K562 (cell line): ENCODE results near the gene ANKRD16. TPM values are rescaled to one million over a fixed set of nuclear protein-coding genes. Genes with fewer than 3 reads are reported as not detected.

Source experiments
- ATAC-seq: fragments of 200-7000 bp; cut with Tn5 transposase; 3 replicates; pipeline ENCODE4 v1.9.1; 2020; ENCODE audit warnings: moderate library complexity
- BruUV-seq: library from RNA; stranded (reverse); fragments of 400-500 nt; replicated peaks from 2 replicates; lab custom pipeline; 2021; lab: Mats Ljungman, UMichigan
- CTCF ChIA-PET: fragments of 300-600 bp; formaldehyde crosslinking; extraction: SDS; loops from one replicate; lab custom pipeline; 2021; ENCODE audit warnings: low intra/inter-chr PET ratio; lab: Yijun Ruan, JAX
- POLR2A ChIA-PET: fragments of 300-600, 350-650 bp; sonication (Branson Sonifier 250); formaldehyde crosslinking; extraction: SDS; loops from one replicate; lab custom pipeline; 2021; ENCODE audit warnings: antibody characterized with exemption, inconsistent platforms; lab: Yijun Ruan, JAX
- DNase-seq, 4 experiments: peaks; one replicate each; pipeline versions ENCODE4 v3.0.0 to v3.0.0-alpha.2; 2011 to 2018; ENCODE audit warnings: low spot score in 3 of 4, mixed read lengths in 3 of 4; ENCODE audit errors: extremely low read depth in 1 of 4
- FAIRE-seq: peaks from 2 replicates; lab custom pipeline; 2011; peaks lifted over from hg19 to GRCh38; lab: Jason Lieb, UNC
- H2AFZ ChIP-seq: 2 replicates; pipeline ENCODE4 v1.6.0; 2011; ENCODE audit warnings: low read depth, low read length, control low read depth, inconsistent platforms
- H3K27ac ChIP-seq: fragments of 200-600 bp; 3 replicates; pipeline ENCODE4 v1.8.0; 2011; ENCODE audit warnings: low read depth, mild to moderate bottlenecking, control low read depth, inconsistent platforms, low read length, moderate library complexity, mixed read lengths; ENCODE audit errors: extremely low read depth
- H3K27me3 ChIP-seq, 2 experiments: fragments of 300-600 bp in 1 of 2; 2 replicates in 1 of 2; 3 replicates in 1 of 2; pipeline versions ENCODE4 v1.6.0 to v1.8.0; 2011; ENCODE audit warnings: inconsistent platforms in 2 of 2, low read length in 2 of 2, mild to moderate bottlenecking in 1 of 2, mixed read lengths in 1 of 2, moderate library complexity in 1 of 2; ENCODE audit not compliant: control insufficient read depth in 2 of 2, insufficient read depth in 2 of 2
- H3K36me3 ChIP-seq: fragments of 300-600 bp; 3 replicates; pipeline ENCODE4 v1.8.0; 2011; ENCODE audit warnings: mild to moderate bottlenecking, low read length, inconsistent platforms; ENCODE audit not compliant: control insufficient read depth, insufficient read depth
- H3K4me1 ChIP-seq, 2 experiments: fragments of 200-600 bp in 1 of 2; replicated peaks in 1 of 2; 2 replicates in 1 of 2; 3 replicates in 1 of 2; pipeline versions ENCODE4 v1.5.1 to v1.8.0; 2011; ENCODE audit warnings: inconsistent platforms in 2 of 2, low read length in 2 of 2, mild to moderate bottlenecking in 1 of 2, mixed read lengths in 1 of 2, moderate library complexity in 1 of 2; ENCODE audit not compliant: control insufficient read depth in 2 of 2, insufficient read depth in 2 of 2
- H3K4me2 ChIP-seq: 2 replicates; pipeline ENCODE4 v1.6.1; 2011; ENCODE audit warnings: low read length, control low read depth, inconsistent platforms, mixed read lengths; ENCODE audit not compliant: insufficient read depth
- H3K4me3 ChIP-seq: fragments of 200-600 bp; sonication (generic), shearing (Covaris generic); 2 replicates; pipeline ENCODE4 v1.5.1; 2016; ENCODE audit warnings: control low read depth, inconsistent platforms
- H3K79me2 ChIP-seq: fragments of 200-600 bp; 3 replicates; pipeline ENCODE4 v1.8.0; 2011; ENCODE audit warnings: low read length, inconsistent platforms; ENCODE audit not compliant: control insufficient read depth, insufficient read depth
- H3K9ac ChIP-seq, 2 experiments: 2 replicates each; pipeline versions ENCODE4 v1.6.0 to v1.6.1; 2011; ENCODE audit warnings: low read depth in 2 of 2, low read length in 2 of 2, control low read depth in 1 of 2, inconsistent platforms in 1 of 2, mild to moderate bottlenecking in 1 of 2, mixed read lengths in 1 of 2; ENCODE audit not compliant: insufficient read depth in 1 of 2
- H3K9me1 ChIP-seq: one replicate; pipeline ENCODE4 v1.6.0; 2011; ENCODE audit warnings: inconsistent platforms, mild to moderate bottlenecking, low read length, moderate library complexity; ENCODE audit not compliant: control insufficient read depth, insufficient read depth
- H3K9me3 ChIP-seq: replicated peaks from 2 replicates; pipeline ENCODE4 v1.5.1; 2011; ENCODE audit warnings: low read depth, low read length, inconsistent platforms; ENCODE audit not compliant: control insufficient read depth, insufficient read depth
- H4K20me1 ChIP-seq: replicated peaks from 2 replicates; pipeline ENCODE4 v1.6.1; 2011; ENCODE audit warnings: low read length, inconsistent platforms, mixed read lengths; ENCODE audit not compliant: control insufficient read depth, insufficient read depth
- CBFA2T2 ChIP-seq: fragments of 450-650 bp; conservative IDR thresholded peaks from 2 replicates; pipeline ENCODE4 v1.6.1; 2017; ENCODE audit warnings: mild to moderate bottlenecking
- CEBPB ChIP-seq: fragments of 450-650 bp; IDR thresholded peaks from 2 replicates; pipeline ENCODE4 v1.6.1; 2016; ENCODE audit warnings: missing genetic modification characterization, missing compliant biosample characterization
- FOSL1 ChIP-seq: fragments of 200-800 bp; sonication (Bioruptor generic); conservative IDR thresholded peaks from 2 replicates; pipeline ENCODE4 v1.6.1; 2016; ENCODE audit warnings: missing genetic modification characterization, missing compliant biosample characterization
- RAD51 ChIP-seq: fragments of 450-650 bp; IDR thresholded peaks from 2 replicates; pipeline ENCODE4 v1.7.1; 2016; ENCODE audit warnings: low read depth, mild to moderate bottlenecking, borderline replicate concordance
- TAF9B ChIP-seq: fragments of 450-650 bp; IDR thresholded peaks from 2 replicates; pipeline ENCODE4 v1.6.1; 2018; ENCODE audit warnings: mild to moderate bottlenecking; ENCODE audit not compliant: partially characterized antibody
- USF1 ChIP-seq: sonication (generic); formaldehyde crosslinking; IDR thresholded peaks from 2 replicates; pipeline ENCODE4 v1.9.0; 2022; ENCODE audit warnings: mild to moderate bottlenecking, missing genetic modification reagents
- VEZF1 ChIP-seq: fragments of 200-800 bp; sonication (Bioruptor generic); IDR thresholded peaks from 2 replicates; pipeline ENCODE4 v1.6.1; 2017; ENCODE audit warnings: missing genetic modification characterization, missing compliant biosample characterization
- ZBTB11 ChIP-seq, 3 experiments: fragments of 200-800 bp in 1 of 3; fragments of 250-450 bp in 1 of 3; fragments of 450-650 bp in 1 of 3; sonication (Bioruptor Pico) in 1 of 3; sonication (Bioruptor generic) in 1 of 3; formaldehyde crosslinking in 1 of 3; IDR thresholded peaks; 2 replicates each; pipeline versions ENCODE4 v1.6.1 to v1.8.0; 2016 to 2022; ENCODE audit warnings: mild to moderate bottlenecking in 2 of 3, missing genetic modification characterization in 2 of 3, missing compliant biosample characterization in 1 of 3, moderate library complexity in 1 of 3
- ZNF395 ChIP-seq: fragments of 200-800 bp; sonication (Bioruptor generic); IDR thresholded peaks from 2 replicates; pipeline ENCODE4 v1.6.1; 2017; ENCODE audit warnings: missing genetic modification characterization, missing compliant biosample characterization
- ZNF398 ChIP-seq: fragments of 250-450 bp; sonication (Bioruptor Pico); IDR thresholded peaks from 2 replicates; pipeline ENCODE4 v1.8.0; 2021; ENCODE audit warnings: moderate library complexity, mild to moderate bottlenecking, inconsistent platforms
- ZNF507 ChIP-seq: conservative IDR thresholded peaks from 2 replicates; pipeline ENCODE4 v1.6.1; 2017; ENCODE audit warnings: missing genetic modification characterization, missing compliant biosample characterization
- WGBS: fragments of 100-300 bp; shearing (Covaris generic); methylation state at CpG from one replicate; pipeline ENCODE4 v1.1.6; 2016; ENCODE audit warnings: low coverage, mixed read lengths; ENCODE audit not compliant: insufficient coverage; ENCODE audit errors: missing lambda C conversion rate; 5-methylcytosine and 5-hydroxymethylcytosine counted together
- in situ Hi-C: fragments of 300-500 bp; cut with MboI; formaldehyde crosslinking; loops from 4 replicates; pipeline ENCODE4 v1.15.0; 2018; ENCODE audit warnings: inconsistent platforms, mixed read lengths
- intact Hi-C: fragments of 100-400 bp; cut with micrococcal nuclease; formaldehyde crosslinking; loops from 2 replicates; pipeline ENCODE4 v1.14.2; 2022
- polyA plus RNA-seq, 8 experiments: library from polyadenylated mRNA; depleted of rRNA in 4 of 8; stranded (reverse) in 5 of 8; unstranded in 3 of 8; fragments of >200 nt; fragmentation: Nextera tagmentation in 2 of 8; fragmentation: Illumina TruSeq in 1 of 8; extraction: Ambion mirVana in 2 of 8; extraction: Trizol in 1 of 8; gene quantifications; 2 replicates each; pipeline versions ENCODE4 v1.2.1 to v1.2.3, GENCODE V29; 2011 to 2014; ENCODE audit warnings: inconsistent platforms in 1 of 8, missing spikeins in 1 of 8
- total RNA-seq, 7 experiments: library from RNA; depleted of rRNA in 6 of 7; stranded (reverse); fragments of >200 nt in 6 of 7; fragmentation: Illumina TruSeq in 2 of 7; extraction: Trizol in 2 of 7; gene quantifications; 2 replicates each; pipeline versions ENCODE4 v1.2.1 to v1.2.3, GENCODE V29; 2011 to 2021; ENCODE audit warnings: low replicate concordance in 1 of 7

ANKRD16 gene
- total and polyA plus RNA-seq, 9 of the 15 experiments (the other 6 are each of a cell fraction or from before 2014, with no cell fraction given): 1.5 to 16.0 (median 9.5) TPM

GRCh38 chr10:5894873-5895272 is 5.2 kb upstream of the ANKRD16 start:
- CTCF ChIA-PET: interaction anchor here (0.6 kb wide), 1 partner anchor 599 kb away, joined by 3 read pairs; no protein-coding TSS in a partner anchor
- H3K4me1 ChIP-seq: peaks cover 46 to 73% of the 10 kb centered on the region in 2 experiments
- WGBS: 2% methylated on average over 8 of the region's 8 CpGs
- in situ Hi-C loops (no loop called here), intact Hi-C loops (loop anchor here (5.0 kb wide), 2 partner anchors 83 to 208 kb away; partner anchors contain the start of gene GDI2)
- no TSS peak for BruUV-seq
- ATAC-seq: peak; percentile 61
- H3K27ac ChIP-seq: peak overlapping the region; percentile 82
- H3K9ac ChIP-seq: peak overlapping the region in 1 of 2 experiments; percentile 15; a peak in 2 of 4 replicates
- peaks cover 15% of the 10 kb centered on the region; the same call in 1 of the 2 replicates for H4K20me1 ChIP-seq
- peak; percentile 67 to 90 (median 77) for DNase-seq
- H3K9me3 ChIP-seq: peaks cover 3% of the 10 kb centered on the region; the same call in 1 of the 2 replicates
- peaks cover 3% of the 10 kb centered on the region for H3K9me1 ChIP-seq
- no peaks in the 10 kb centered on the region for H3K27me3 ChIP-seq
- no peak overlapping the region for H3K4me3 ChIP-seq
- peak; percentile 85 for FAIRE-seq
- no peak overlapping the region for H2AFZ ChIP-seq
- peak overlapping the region; percentile 74 for H3K4me2 ChIP-seq
- H3K36me3 ChIP-seq: peaks cover 72% of the 10 kb centered on the region
- POLR2A ChIA-PET: interaction anchor here (0.9 to 1.6 kb wide), 7 partner anchors 10 to 81 kb away, joined by 3 to 7 read pairs (median 4); partner anchors contain the start of gene GDI2
- H3K79me2 ChIP-seq: peaks cover 97% of the 10 kb centered on the region
- peak; percentile 81; the same call in 1 of the 2 replicates for TF ChIP-seq RAD51
- TF ChIP-seq ZBTB11 (CRISPR knock-in tag; IDR thresholded peaks at IDR 0.05): peak in 1 of 3 experiments; percentile 43; a peak in 1 of 6 replicates
- peak; percentile 78; the same call in 1 of the 2 replicates for TF ChIP-seq ZNF395 (CRISPR knock-in tag)
- peak; percentile 80 for TF ChIP-seq CBFA2T2
- TF ChIP-seq VEZF1 (CRISPR knock-in tag): peak; percentile 20; the same call in 1 of the 2 replicates
- no peak for TF ChIP-seq ZNF507 (tag)
- peak; percentile 88 for TF ChIP-seq CEBPB (tag)
- TF ChIP-seq TAF9B: no peak
- peak; percentile 62 for TF ChIP-seq FOSL1 (tag)
- peak; percentile 81 for TF ChIP-seq USF1 (CRISPR knock-in tag)
- TF ChIP-seq ZNF398: no peak
